K562 (cell line): ENCODE data around the gene PGAM2. TPM values are rescaled to one million over a fixed set of nuclear protein-coding genes. Genes with fewer than 3 reads are reported as not detected.

Experiments
- CREM ChIP-seq: IDR thresholded peaks from 2 replicates; pipeline ENCODE4 v1.6.1; 2014; ENCODE audit warnings: antibody characterized with exemption, low read depth
- EHMT2 ChIP-seq: fragments of 450-650 bp; IDR thresholded peaks from 2 replicates; pipeline ENCODE4 v1.6.1; 2018; ENCODE audit warnings: antibody characterized with exemption
- HMG20B ChIP-seq: fragments of 250-450 bp; sonication (Bioruptor Pico); IDR thresholded peaks from 2 replicates; pipeline ENCODE4 v1.5.0; 2021; ENCODE audit warnings: mild to moderate bottlenecking
- ILF3 ChIP-seq: fragments of 450-650 bp; IDR thresholded peaks from 2 replicates; pipeline ENCODE4 v1.6.1; 2018; ENCODE audit warnings: antibody characterized with exemption, mild to moderate bottlenecking, moderate library complexity, borderline replicate concordance
- MEF2A ChIP-seq: IDR thresholded peaks from 2 replicates; pipeline ENCODE4 v1.6.1; 2011; ENCODE audit warnings: low read depth, mild to moderate bottlenecking, low read length, moderate library complexity; ENCODE audit not compliant: control insufficient read depth
- NFE2 ChIP-seq: IDR thresholded peaks from 2 replicates; pipeline ENCODE4 v1.6.1; 2014; ENCODE audit warnings: antibody characterized with exemption, low read depth
- RBM17 ChIP-seq: fragments of 200-400 bp; formaldehyde crosslinking; IDR thresholded peaks from 2 replicates; pipeline ENCODE4 v1.6.1; 2017; ENCODE audit warnings: low read depth, mild to moderate bottlenecking, low read length, borderline replicate concordance
- RBM39 ChIP-seq: fragments of 200-400 bp; formaldehyde crosslinking; optimal IDR thresholded peaks from 2 replicates; pipeline ENCODE3; 2018; ENCODE audit warnings: low read depth, low read length
- SMAD1 ChIP-seq: fragments of 150-350 bp; IDR thresholded peaks from 2 replicates; pipeline ENCODE4 v1.6.1; 2014; ENCODE audit warnings: low read length, low read depth; ENCODE audit not compliant: partially characterized antibody
- SNRNP70 ChIP-seq: fragments of 200-400 bp; formaldehyde crosslinking; optimal IDR thresholded peaks from 2 replicates; pipeline ENCODE3; 2017; ENCODE audit warnings: low read depth, low read length
- SP2 ChIP-seq: IDR thresholded peaks from 2 replicates; pipeline ENCODE4 v1.6.1; 2011; ENCODE audit warnings: mild to moderate bottlenecking, low read depth, low read length, moderate library complexity; ENCODE audit not compliant: poor library complexity, severe bottlenecking; ENCODE audit errors: extremely low read depth
- TSC22D4 ChIP-seq: fragments of 450-650 bp; IDR thresholded peaks from 2 replicates; pipeline ENCODE4 v1.6.1; 2016; ENCODE audit warnings: missing genetic modification characterization, missing biosample characterization, control low read depth
- XRCC3 ChIP-seq: fragments of 450-650 bp; IDR thresholded peaks from 2 replicates; pipeline ENCODE4 v1.6.1; 2017; ENCODE audit warnings: mild to moderate bottlenecking, moderate library complexity
- YBX1 ChIP-seq: fragments of 450-650 bp; IDR thresholded peaks from 2 replicates; pipeline ENCODE4 v1.7.1; 2016; ENCODE audit warnings: mild to moderate bottlenecking
- ZBTB40 ChIP-seq, 2 experiments: fragments of 450-650 bp in 1 of 2; sonication (generic) in 1 of 2; formaldehyde crosslinking in 1 of 2; IDR thresholded peaks; 2 replicates each; pipeline versions ENCODE4 v1.7.1 to v1.9.0; 2016 to 2022; ENCODE audit warnings: inconsistent platforms in 1 of 2, mild to moderate bottlenecking in 1 of 2, missing genetic modification reagents in 1 of 2
- polyA plus RNA-seq, 8 experiments: library from polyadenylated mRNA; depleted of rRNA in 4 of 8; stranded (reverse) in 5 of 8; unstranded in 3 of 8; fragments of >200 nt; fragmentation: Nextera tagmentation in 2 of 8; fragmentation: Illumina TruSeq in 1 of 8; extraction: Ambion mirVana in 2 of 8; extraction: Trizol in 1 of 8; gene quantifications; 2 replicates each; pipeline versions ENCODE4 v1.2.1 to v1.2.3, GENCODE V29; 2011 to 2014; ENCODE audit warnings: inconsistent platforms in 1 of 8, missing spikeins in 1 of 8
- total RNA-seq, 7 experiments: library from RNA; depleted of rRNA in 6 of 7; stranded (reverse); fragments of >200 nt in 6 of 7; fragmentation: Illumina TruSeq in 2 of 7; extraction: Trizol in 2 of 7; gene quantifications; 2 replicates each; pipeline versions ENCODE4 v1.2.1 to v1.2.3, GENCODE V29; 2011 to 2021; ENCODE audit warnings: low replicate concordance in 1 of 7
- TF ChIP-seq, protein P1 (sequence below): fragments of 150-350 bp; IDR thresholded peaks from 2 replicates; pipeline ENCODE4 v1.6.1; 2014; ENCODE audit warnings: low read depth, mild to moderate bottlenecking, low read length, borderline replicate concordance

The PGAM2 gene
- total and polyA plus RNA-seq, 9 of the 15 experiments (the other 6 are each of a cell fraction or from before 2014, with no cell fraction given) = not detected

- TF ChIP-seq ZBTB40 (IDR thresholded peaks at IDR 0.05) (no peak), ZBTB40 (CRISPR knock-in tag; IDR thresholded peaks at IDR 0.05) (no peak), RBM17 (no peak), TSC22D4 (tag) (no peak), MEF2A (no peak), YBX1 (no peak), XRCC3 (no peak), ILF3 (no peak), SMAD1 (no peak), SNRNP70 (no peak), SP2 (no peak), NFE2 (peak; percentile 69; the same call in 1 of the 2 replicates), RBM39 (no peak), EHMT2 (no peak), CREM (0 out of 2 replicates have a peak, but pooled peaks have one; percentile 38), HMG20B (no peak)
- TF ChIP-seq, protein P1, sequence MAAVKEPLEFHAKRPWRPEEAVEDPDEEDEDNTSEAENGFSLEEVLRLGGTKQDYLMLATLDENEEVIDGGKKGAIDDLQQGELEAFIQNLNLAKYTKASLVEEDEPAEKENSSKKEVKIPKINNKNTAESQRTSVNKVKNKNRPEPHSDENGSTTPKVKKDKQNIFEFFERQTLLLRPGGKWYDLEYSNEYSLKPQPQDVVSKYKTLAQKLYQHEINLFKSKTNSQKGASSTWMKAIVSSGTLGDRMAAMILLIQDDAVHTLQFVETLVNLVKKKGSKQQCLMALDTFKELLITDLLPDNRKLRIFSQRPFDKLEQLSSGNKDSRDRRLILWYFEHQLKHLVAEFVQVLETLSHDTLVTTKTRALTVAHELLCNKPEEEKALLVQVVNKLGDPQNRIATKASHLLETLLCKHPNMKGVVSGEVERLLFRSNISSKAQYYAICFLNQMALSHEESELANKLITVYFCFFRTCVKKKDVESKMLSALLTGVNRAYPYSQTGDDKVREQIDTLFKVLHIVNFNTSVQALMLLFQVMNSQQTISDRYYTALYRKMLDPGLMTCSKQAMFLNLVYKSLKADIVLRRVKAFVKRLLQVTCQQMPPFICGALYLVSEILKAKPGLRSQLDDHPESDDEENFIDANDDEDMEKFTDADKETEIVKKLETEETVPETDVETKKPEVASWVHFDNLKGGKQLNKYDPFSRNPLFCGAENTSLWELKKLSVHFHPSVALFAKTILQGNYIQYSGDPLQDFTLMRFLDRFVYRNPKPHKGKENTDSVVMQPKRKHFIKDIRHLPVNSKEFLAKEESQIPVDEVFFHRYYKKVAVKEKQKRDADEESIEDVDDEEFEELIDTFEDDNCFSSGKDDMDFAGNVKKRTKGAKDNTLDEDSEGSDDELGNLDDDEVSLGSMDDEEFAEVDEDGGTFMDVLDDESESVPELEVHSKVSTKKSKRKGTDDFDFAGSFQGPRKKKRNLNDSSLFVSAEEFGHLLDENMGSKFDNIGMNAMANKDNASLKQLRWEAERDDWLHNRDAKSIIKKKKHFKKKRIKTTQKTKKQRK = no peak
These were observed 18.9 kb downstream of the PGAM2 start (continued) for GRCh38 chr7:44046321-44047061.
